ENCODE measurements around the gene FBN1. TPM values are rescaled to one million over a fixed set of nuclear protein-coding genes. Genes with fewer than 3 reads are reported as not detected.

Gene FBN1
- polyA plus RNA-seq, 6 donors from 2014 or later = 0.03 TPM; not detected in 5

DNA sequence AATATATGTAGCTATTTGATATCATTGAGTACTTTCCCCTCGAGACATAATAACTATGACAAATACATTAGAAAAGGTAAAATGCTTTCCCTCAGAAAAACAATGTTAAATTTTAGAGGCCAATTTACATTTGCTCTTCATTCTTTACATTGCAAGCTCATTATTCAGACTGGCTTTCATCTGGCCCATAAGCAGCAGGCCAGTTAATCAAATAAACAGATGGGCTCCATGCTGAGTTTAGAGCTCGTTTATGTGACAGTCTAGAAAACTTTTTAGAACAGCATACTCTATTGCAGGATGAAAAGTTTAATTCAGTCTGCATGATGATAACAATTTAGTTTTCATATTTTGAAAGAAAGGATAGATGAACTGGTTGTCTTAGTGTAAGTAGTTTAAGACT is 163.7 kb downstream of the FBN1 start:
- Mint-ChIP-seq H3K36me3 (no peaks in the 10 kb centered on the region), H3K27me3 (no peaks in the 10 kb centered on the region), H3K4me1 (no peaks in the 10 kb centered on the region), H3K4me3 (no peak overlapping the region), H3K9me3 (no peaks in the 10 kb centered on the region), H3K27ac (no peak overlapping the region)
- DNase-seq = no peak
- no peak for ATAC-seq (ENCODE audit: low read depth in 2 of 2)

DNA sequence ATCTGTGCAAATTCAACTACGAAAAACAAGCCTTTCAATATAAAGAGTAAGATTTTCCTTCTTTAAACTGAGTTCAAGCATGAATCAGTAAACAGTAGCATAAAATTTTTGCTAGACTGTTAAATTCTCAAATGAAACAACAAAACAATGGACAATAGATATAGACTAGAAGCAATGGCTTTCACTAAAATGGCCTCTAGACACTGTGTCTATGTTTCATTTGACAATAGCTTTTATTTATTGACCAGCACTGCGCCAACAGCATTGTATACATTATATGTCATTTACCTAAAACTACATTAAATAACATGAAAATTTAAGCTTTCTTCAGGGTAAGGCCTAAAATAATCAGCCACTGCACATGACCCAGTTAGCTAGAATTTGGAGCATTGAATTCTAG is 165.8 kb downstream of the FBN1 start:
- no peaks in the 10 kb centered on the region for H3K4me1 Mint-ChIP-seq
- H3K27me3 Mint-ChIP-seq = no peaks in the 10 kb centered on the region
- DNase-seq (no peak), ATAC-seq (ENCODE audit: low read depth in 2 of 2) (no peak)
- H3K27ac Mint-ChIP-seq = no peak overlapping the region
- H3K9me3 Mint-ChIP-seq = no peaks in the 10 kb centered on the region
- H3K4me3 Mint-ChIP-seq = no peak overlapping the region
- H3K36me3 Mint-ChIP-seq = no peaks in the 10 kb centered on the region

DNA sequence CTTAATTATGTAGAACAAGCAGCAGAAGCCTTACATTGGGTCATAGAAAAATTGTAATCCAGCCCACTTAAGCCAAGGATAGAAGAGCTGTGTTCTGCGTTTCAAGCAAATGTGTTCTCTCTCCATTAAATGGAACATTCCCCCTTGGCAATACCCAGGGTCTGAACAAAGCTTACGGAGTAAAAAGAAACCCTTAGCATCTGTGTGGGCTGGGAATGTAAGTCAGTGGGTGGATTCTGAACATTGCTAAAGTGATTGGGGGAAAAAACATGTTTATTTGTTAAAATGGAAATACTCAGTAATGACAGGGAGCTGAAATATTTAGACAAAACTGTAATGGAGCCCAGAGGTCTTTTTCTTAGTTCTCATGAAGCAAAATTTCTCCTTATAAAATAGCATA is 166.9 kb downstream of the FBN1 start:
- no peak overlapping the region for H3K4me3 Mint-ChIP-seq
- H3K4me1 Mint-ChIP-seq = no peaks in the 10 kb centered on the region
- ATAC-seq (ENCODE audit: low read depth in 2 of 2) (no peak), DNase-seq (no peak)
- no peaks in the 10 kb centered on the region for H3K27me3 Mint-ChIP-seq
- no peaks in the 10 kb centered on the region for H3K36me3 Mint-ChIP-seq
- no peak overlapping the region for H3K27ac Mint-ChIP-seq
- H3K9me3 Mint-ChIP-seq = no peaks in the 10 kb centered on the region

DNA sequence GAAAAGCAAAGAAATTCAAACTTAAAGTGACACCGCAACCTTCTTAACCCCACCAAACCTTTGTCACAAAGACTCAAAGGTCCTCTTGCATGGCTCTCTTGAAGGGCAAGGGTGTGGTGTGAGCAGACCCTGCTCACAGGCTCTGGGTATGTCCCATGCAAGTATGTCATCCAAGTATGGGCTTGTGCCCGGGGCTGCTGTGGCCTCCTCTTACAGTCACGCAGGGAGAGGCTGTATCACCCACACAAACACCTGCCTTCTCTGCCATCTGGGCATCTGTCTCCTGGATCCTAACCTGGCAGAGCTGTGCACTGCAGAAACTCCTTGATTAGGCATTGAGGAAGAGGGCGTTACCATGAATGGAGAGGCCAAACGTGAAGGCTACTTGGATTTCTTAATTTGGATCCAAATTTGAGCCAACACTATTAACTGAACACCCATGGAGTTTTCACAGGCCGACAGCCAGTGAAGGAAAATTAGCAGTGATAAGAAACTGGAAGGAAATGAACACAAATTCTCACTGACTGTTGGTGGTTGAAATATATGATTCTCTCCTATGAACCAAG is 167.6 kb downstream of the FBN1 start:
- ATAC-seq (ENCODE audit: low read depth in 2 of 2) (no peak), DNase-seq (no peak)
- Mint-ChIP-seq H3K36me3 (no peaks in the 10 kb centered on the region), H3K4me1 (no peaks in the 10 kb centered on the region), H3K27ac (no peak overlapping the region), H3K9me3 (no peaks in the 10 kb centered on the region), H3K4me3 (peak overlapping the region in 1 of 8 donors; percentile 67), H3K27me3 (no peaks in the 10 kb centered on the region)

DNA sequence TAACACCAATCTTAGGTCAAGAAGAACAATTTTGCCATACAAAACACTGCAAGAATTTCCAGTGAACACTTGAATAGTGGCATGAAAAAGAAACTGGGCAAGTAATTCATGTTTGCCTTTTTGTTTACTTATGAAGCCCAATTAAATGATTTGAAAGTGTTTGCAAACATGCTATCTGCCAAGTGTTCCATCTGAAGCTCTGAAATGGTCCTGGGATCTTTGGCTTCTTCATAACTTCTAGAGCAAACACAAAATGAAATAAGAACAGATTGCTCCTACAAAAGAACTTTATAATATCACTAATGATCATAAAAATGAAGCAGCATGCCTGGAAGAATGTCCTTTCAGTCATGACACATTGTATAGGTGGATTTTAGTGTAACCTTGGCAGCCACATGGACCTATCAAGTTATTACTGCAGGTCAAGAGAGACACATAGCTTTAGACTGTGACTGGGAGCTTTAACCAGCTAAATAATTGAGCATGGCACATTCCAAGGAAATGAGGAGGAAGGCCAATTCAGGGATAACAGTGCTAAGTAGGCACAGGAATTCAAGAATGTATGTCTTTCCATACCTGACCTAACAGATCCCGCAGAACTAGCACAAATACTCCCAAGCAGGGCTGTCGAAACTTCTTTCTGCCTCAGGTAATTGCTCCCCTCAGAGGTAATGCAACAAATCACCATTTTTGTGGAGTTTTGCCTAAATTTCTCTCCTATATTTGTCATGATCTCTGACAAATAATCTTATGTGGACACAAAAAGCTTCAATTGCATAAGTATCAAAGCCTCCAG is 169.7 kb downstream of the FBN1 start:
- ATAC-seq (ENCODE audit: low read depth in 2 of 2) (no peak), DNase-seq (no peak)
- Mint-ChIP-seq H3K27me3 (no peaks in the 10 kb centered on the region), H3K27ac (no peak overlapping the region), H3K4me3 (no peak overlapping the region), H3K36me3 (no peaks in the 10 kb centered on the region), H3K4me1 (no peaks in the 10 kb centered on the region), H3K9me3 (no peaks in the 10 kb centered on the region)

DNA sequence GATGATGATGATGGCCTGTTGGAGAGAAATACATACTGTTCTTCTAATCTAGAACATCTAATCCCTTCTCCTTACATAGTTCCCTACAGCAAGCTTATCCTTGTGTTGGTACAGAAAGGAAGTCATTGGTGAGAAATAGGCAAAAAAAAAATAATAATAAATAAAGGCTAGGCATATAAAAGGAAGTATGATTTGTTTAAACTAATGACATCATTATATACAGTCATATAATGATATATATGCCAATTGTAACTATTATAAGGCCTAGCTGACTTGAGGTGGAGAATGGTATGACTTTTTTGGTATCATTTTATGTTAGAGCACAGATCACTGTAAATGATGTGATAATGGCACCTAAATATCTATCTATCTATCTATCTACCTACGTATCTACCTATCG is 171.8 kb downstream of the FBN1 start:
- Mint-ChIP-seq H3K36me3 (no peaks in the 10 kb centered on the region), H3K27me3 (no peaks in the 10 kb centered on the region), H3K4me3 (no peak overlapping the region), H3K9me3 (no peaks in the 10 kb centered on the region), H3K27ac (no peak overlapping the region), H3K4me1 (no peaks in the 10 kb centered on the region)
- ATAC-seq (ENCODE audit: low read depth in 2 of 2) = no peak
- DNase-seq = no peak

DNA sequence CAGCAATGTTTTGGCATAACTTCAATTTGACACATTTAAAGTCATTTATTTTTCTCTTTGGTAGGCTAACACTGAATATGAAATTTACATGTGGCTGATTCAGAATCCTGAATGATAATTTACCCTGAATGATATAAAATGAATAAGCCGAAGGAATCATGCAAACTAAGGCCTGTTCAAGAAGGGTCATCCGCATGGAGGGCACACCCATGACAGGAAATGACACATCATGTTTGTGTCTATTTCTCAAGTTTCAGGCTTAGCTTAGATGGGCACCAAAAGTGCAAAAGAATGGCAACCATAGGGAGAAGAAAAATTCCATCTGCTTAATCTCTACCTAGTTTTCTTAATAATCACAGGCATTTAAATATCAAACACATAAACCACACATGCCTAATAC is 172.8 kb downstream of the FBN1 start:
- Mint-ChIP-seq H3K4me3 (no peak overlapping the region), H3K9me3 (no peaks in the 10 kb centered on the region), H3K27me3 (no peaks in the 10 kb centered on the region), H3K36me3 (no peaks in the 10 kb centered on the region), H3K4me1 (no peaks in the 10 kb centered on the region), H3K27ac (peak overlapping the region in 1 of 6 donors; percentile 26)
- ATAC-seq (ENCODE audit: low read depth in 2 of 2) (no peak), DNase-seq (no peak)

DNA sequence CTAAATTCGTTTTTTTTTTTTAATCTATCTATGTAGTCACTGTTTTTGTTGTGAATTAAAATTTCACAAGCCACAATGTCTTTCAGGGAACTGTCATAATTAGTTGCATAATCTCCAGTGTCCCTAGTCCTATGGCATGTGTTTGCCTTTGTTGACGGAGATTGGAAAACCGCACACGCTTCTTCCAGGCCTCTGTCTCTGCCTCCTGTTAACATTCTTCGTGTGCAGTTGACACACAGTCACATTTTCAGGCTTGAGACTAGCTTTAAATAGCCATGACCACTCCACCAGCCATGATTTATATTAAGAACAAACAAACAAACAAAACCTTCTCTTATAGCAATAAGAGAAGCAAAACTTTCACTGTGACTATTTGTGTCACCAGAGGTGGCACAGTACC is 174.4 kb downstream of the FBN1 start:
- no peaks in the 10 kb centered on the region for H3K27me3 Mint-ChIP-seq
- no peak for DNase-seq
- no peak for ATAC-seq (ENCODE audit: low read depth in 2 of 2)

DNA sequence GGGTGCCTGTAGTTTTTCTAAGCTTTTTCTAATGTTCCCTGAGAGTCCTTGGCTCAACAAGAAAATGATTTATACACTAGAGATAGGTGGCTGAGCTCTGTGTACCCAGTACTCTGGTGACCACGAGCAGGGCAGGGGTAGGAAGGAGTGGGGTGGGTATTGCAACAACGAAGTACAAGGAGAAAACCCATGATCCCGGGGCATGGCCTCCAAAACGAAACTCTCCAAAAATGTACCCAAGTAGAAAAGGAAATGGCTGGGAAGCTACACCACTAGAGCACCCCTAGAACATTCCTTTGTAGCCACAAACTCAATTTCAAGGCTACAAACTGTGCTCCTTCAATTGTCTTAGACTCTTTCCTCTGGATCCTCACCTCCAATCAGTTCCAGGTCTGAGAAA is 175.4 kb downstream of the FBN1 start:
- Mint-ChIP-seq H3K4me3 (no peak overlapping the region), H3K36me3 (no peaks in the 10 kb centered on the region), H3K4me1 (no peaks in the 10 kb centered on the region), H3K9me3 (no peaks in the 10 kb centered on the region), H3K27me3 (no peaks in the 10 kb centered on the region), H3K27ac (no peak overlapping the region)
- no peak for DNase-seq
- ATAC-seq (ENCODE audit: low read depth in 2 of 2) = no peak

More for the DNA sequence above, 174.4 kb downstream of the FBN1 start:
- Mint-ChIP-seq H3K4me3 (no peak overlapping the region), H3K36me3 (no peaks in the 10 kb centered on the region), H3K9me3 (no peaks in the 10 kb centered on the region), H3K27ac (no peak overlapping the region), H3K4me1 (no peaks in the 10 kb centered on the region)

DNA sequence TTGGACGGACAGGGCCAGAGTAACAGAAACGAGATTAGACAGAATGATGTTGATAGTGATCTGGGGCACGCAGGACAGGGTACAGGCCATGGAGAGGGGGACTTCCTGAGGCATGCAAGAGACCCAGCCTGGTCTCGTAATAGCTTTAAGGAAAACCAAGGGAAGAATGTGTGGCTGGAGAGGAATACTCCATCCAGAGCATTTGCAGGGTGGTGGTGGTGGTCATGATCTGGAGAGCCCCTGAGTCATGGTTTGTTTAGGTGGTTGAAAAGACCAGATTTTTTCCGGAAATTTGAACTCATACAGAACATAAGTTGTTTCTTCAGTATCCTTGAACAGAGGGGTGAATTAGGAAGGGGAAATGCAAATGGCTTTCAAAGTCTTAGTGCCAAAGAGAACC is 175.8 kb downstream of the FBN1 start:
- Mint-ChIP-seq H3K9me3 (no peaks in the 10 kb centered on the region), H3K36me3 (no peaks in the 10 kb centered on the region), H3K27ac (no peak overlapping the region), H3K27me3 (no peaks in the 10 kb centered on the region), H3K4me1 (no peaks in the 10 kb centered on the region), H3K4me3 (no peak overlapping the region)
- DNase-seq (no peak), ATAC-seq (ENCODE audit: low read depth in 2 of 2) (no peak)

DNA sequence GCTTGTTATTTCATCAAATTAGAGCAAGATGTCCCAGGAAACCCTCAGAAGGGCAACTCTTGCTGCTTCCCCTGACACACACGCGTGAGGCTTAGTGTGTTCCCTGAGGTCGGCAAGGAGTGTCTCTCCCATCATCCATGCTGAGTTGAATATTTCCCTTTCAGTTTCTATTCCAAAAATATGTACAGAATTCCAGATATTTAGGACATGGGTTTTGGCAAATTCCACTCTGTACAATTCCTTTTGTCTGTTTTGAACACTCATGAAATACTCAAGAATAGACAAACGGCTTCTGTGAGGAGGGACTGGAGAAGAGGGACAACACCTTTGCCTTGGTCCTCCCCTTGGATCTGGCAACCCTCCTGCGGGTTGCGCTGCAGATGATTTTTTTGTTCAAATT is 176.2 kb downstream of the FBN1 start:
- Mint-ChIP-seq H3K27me3 (no peaks in the 10 kb centered on the region), H3K9me3 (no peaks in the 10 kb centered on the region), H3K36me3 (no peaks in the 10 kb centered on the region), H3K27ac (no peak overlapping the region), H3K4me1 (no peaks in the 10 kb centered on the region), H3K4me3 (no peak overlapping the region)
- ATAC-seq (ENCODE audit: low read depth in 2 of 2) (no peak), DNase-seq (no peak)

DNA sequence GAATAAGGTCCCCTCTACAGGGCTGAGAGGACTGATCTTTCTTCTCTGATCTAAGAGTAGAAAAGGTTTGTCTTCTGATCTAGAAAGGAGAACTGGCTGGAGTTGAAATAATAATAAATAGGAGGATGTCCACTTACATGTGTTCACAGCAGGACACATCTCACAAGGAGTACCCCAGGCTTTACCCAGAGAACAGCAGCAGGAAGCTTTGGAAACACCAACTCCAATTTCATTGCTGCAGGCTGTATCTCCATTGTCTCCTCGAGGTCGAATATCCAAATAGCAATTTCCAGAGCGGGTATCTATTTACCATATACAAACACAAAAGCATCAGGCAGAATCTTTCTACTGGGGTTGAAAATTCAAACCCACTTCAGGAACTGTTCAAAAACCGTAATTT is 177.7 kb downstream of the FBN1 start:
- no peaks in the 10 kb centered on the region for H3K9me3 Mint-ChIP-seq
- no peaks in the 10 kb centered on the region for H3K36me3 Mint-ChIP-seq
- H3K27me3 Mint-ChIP-seq = no peaks in the 10 kb centered on the region
- ATAC-seq (ENCODE audit: low read depth in 2 of 2) (no peak), DNase-seq (no peak)
- H3K4me1 Mint-ChIP-seq = no peaks in the 10 kb centered on the region
- H3K27ac Mint-ChIP-seq = no peak overlapping the region
- H3K4me3 Mint-ChIP-seq = no peak overlapping the region

DNA sequence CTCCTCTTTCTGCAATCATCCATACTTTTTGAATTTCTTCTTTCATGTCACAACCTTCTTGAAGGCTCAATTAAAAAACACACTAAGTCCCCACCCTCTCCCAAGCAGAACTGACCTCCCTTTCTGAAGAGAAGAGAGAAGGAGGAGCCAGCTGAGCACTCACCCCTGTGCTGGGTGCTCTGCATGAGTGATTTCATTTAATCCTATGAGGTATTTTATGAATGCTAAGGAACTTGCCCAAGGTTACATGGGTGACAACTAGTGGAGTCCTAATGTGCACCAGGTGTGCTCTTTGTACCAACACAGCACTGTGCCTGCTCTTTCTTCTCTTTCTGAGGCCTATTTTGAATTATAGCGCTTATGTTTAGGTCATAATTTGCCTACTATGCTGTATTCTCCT is 178.7 kb downstream of the FBN1 start:
- no peak for ATAC-seq (ENCODE audit: low read depth in 2 of 2)
- H3K36me3 Mint-ChIP-seq = no peaks in the 10 kb centered on the region
- H3K9me3 Mint-ChIP-seq = no peaks in the 10 kb centered on the region
- no peak overlapping the region for H3K4me3 Mint-ChIP-seq
- H3K27me3 Mint-ChIP-seq = no peaks in the 10 kb centered on the region
- peak overlapping the region in 1 of 6 donors; percentile 35 for H3K27ac Mint-ChIP-seq
- no peaks in the 10 kb centered on the region for H3K4me1 Mint-ChIP-seq
- no peak for DNase-seq

DNA sequence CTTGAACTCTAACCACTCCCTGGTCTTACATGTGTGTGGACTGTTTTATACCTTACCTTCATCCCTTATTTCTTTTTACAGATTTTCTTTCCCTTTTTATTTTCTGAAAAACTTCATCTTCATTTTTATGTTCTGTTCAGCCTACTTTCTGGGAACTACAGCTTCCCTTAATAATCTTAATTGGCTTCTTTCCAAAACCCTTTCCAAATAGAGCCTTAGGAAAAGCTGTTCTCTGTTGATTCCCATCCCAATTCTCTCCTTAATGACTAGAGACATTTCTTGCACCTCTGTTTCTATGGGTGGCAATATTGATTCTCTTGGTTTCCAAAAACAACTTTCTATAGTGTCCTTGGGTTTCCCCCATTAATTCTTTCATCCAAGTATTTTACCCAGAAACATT is 179.4 kb downstream of the FBN1 start:
- no peak overlapping the region for H3K27ac Mint-ChIP-seq

DNA sequence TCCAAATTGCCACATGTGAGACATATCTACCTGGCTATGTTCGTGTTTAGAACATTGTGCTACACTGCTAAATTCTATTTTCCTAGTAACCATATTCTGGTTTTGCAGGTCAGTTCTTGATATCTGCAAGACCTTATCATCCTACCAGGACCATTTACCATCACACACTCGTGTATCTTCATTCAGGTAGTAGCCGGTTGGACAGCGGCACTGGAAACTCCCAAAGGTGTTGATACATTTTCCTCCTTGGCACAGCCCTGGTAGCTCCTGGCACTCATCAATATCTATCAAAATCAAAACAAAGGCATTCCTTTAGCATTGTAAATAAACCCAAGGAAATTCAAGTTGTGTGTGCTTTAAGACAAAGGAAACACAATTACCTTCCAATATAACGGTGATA is 180.1 kb downstream of the FBN1 start:
- H3K4me1 Mint-ChIP-seq = no peaks in the 10 kb centered on the region
- no peaks in the 10 kb centered on the region for H3K9me3 Mint-ChIP-seq
- no peaks in the 10 kb centered on the region for H3K27me3 Mint-ChIP-seq
- no peak overlapping the region for H3K27ac Mint-ChIP-seq
- no peak for ATAC-seq (ENCODE audit: low read depth in 2 of 2)
- DNase-seq = no peak
- no peaks in the 10 kb centered on the region for H3K36me3 Mint-ChIP-seq
- no peak overlapping the region for H3K4me3 Mint-ChIP-seq

More for the DNA sequence above, 179.4 kb downstream of the FBN1 start:
- H3K36me3 Mint-ChIP-seq = no peaks in the 10 kb centered on the region
- H3K4me3 Mint-ChIP-seq = no peak overlapping the region
- no peaks in the 10 kb centered on the region for H3K27me3 Mint-ChIP-seq
- ATAC-seq (ENCODE audit: low read depth in 2 of 2) (no peak), DNase-seq (no peak)
- no peaks in the 10 kb centered on the region for H3K9me3 Mint-ChIP-seq
- no peaks in the 10 kb centered on the region for H3K4me1 Mint-ChIP-seq

Measured in naive B cell (primary cell).